BLaER1 (cell line): ENCODE measurements around the gene KIRREL3.

Source experiments
- H3K27ac ChIP-seq: shearing (Covaris generic); formaldehyde crosslinking; 2 replicates; pipeline ENCODE4 v1.8.1; 2022
- H3K27me3 ChIP-seq: shearing (Covaris generic); formaldehyde crosslinking; 2 replicates; pipeline ENCODE4 v1.8.1; 2022
- H3K36me3 ChIP-seq: shearing (Covaris generic); formaldehyde crosslinking; 2 replicates; pipeline ENCODE4 v1.8.1; 2022
- H3K4me1 ChIP-seq: shearing (Covaris generic); formaldehyde crosslinking; 2 replicates; pipeline ENCODE4 v1.8.1; 2022
- H3K4me2 ChIP-seq: shearing (Covaris generic); formaldehyde crosslinking; 2 replicates; pipeline ENCODE4 v1.8.1; 2022
- H3K4me3 ChIP-seq: shearing (Covaris generic); formaldehyde crosslinking; 2 replicates; pipeline ENCODE4 v1.8.1; 2022
- H3K9ac ChIP-seq: shearing (Covaris generic); formaldehyde crosslinking; 2 replicates; pipeline ENCODE4 v1.8.1; 2022
- H3K9me3 ChIP-seq: shearing (Covaris generic); formaldehyde crosslinking; 2 replicates; pipeline ENCODE4 v1.8.1; 2022
- H4K20me1 ChIP-seq: shearing (Covaris generic); formaldehyde crosslinking; 2 replicates; pipeline ENCODE4 v1.8.1; 2022
- Cebpa-rat ChIP-seq: shearing (Covaris generic); IDR thresholded peaks from 2 replicates; pipeline ENCODE4 v1.8.1; 2022

The KIRREL3 gene

GRCh38 chr11:126479178-126479930, 521.2 kb downstream of the KIRREL3 start:
- peaks cover 79% of the 10 kb centered on the region for H3K4me1 ChIP-seq
- H3K9me3 ChIP-seq: no peaks in the 10 kb centered on the region
- peak overlapping the region; percentile 88 for H3K27ac ChIP-seq
- no peaks in the 10 kb centered on the region for H3K27me3 ChIP-seq
- H4K20me1 ChIP-seq: no peaks in the 10 kb centered on the region
- peak overlapping the region; percentile 66 for H3K9ac ChIP-seq
- no peak for TF ChIP-seq Cebpa-rat
- no peaks in the 10 kb centered on the region for H3K36me3 ChIP-seq
- H3K4me2 ChIP-seq: peak overlapping the region; percentile 90
- no peak overlapping the region for H3K4me3 ChIP-seq

- peak overlapping the region; percentile 88 for H3K27ac ChIP-seq
- H3K36me3 ChIP-seq: no peaks in the 10 kb centered on the region
- peaks cover 74% of the 10 kb centered on the region for H3K4me1 ChIP-seq
- H3K9me3 ChIP-seq: no peaks in the 10 kb centered on the region
- H3K4me2 ChIP-seq: peak overlapping the region; percentile 90
- H3K27me3 ChIP-seq: no peaks in the 10 kb centered on the region
- no peak overlapping the region for H3K4me3 ChIP-seq
- no peak for TF ChIP-seq Cebpa-rat
- peak overlapping the region; percentile 66 for H3K9ac ChIP-seq
- H4K20me1 ChIP-seq: no peaks in the 10 kb centered on the region
Observed at GRCh38 chr11:126478466-126478865, 522.1 kb downstream of the KIRREL3 start.

- H4K20me1 ChIP-seq: no peaks in the 10 kb centered on the region
- H3K36me3 ChIP-seq: no peaks in the 10 kb centered on the region
- no peaks in the 10 kb centered on the region for H3K9me3 ChIP-seq
- no peak for TF ChIP-seq Cebpa-rat
- peaks cover 74% of the 10 kb centered on the region for H3K4me1 ChIP-seq
- no peaks in the 10 kb centered on the region for H3K27me3 ChIP-seq
- H3K4me3 ChIP-seq: peak overlapping the region; percentile 29
- H3K27ac ChIP-seq: peak overlapping the region; percentile 84
- H3K9ac ChIP-seq: peak overlapping the region; percentile 71
- H3K4me2 ChIP-seq: peak overlapping the region; percentile 90
Observed at GRCh38 chr11:126477535-126478305, 522.9 kb downstream of the KIRREL3 start.

GRCh38 chr11:126476977-126477376, 523.6 kb downstream of the KIRREL3 start:
- H3K4me1 ChIP-seq: peaks cover 81% of the 10 kb centered on the region
- peak overlapping the region; percentile 29; the same call in 1 of the 2 replicates for H3K4me3 ChIP-seq
- H3K9ac ChIP-seq: peak overlapping the region; percentile 71
- peak overlapping the region; percentile 84 for H3K27ac ChIP-seq
- H3K9me3 ChIP-seq: no peaks in the 10 kb centered on the region
- no peaks in the 10 kb centered on the region for H3K36me3 ChIP-seq
- H4K20me1 ChIP-seq: no peaks in the 10 kb centered on the region
- no peaks in the 10 kb centered on the region for H3K27me3 ChIP-seq
- TF ChIP-seq Cebpa-rat: no peak
- H3K4me2 ChIP-seq: peak overlapping the region; percentile 90

GRCh38 chr11:126476266-126476924, 524.2 kb downstream of the KIRREL3 start:
- Histone ChIP-seq H3K27ac (peak overlapping the region; percentile 85), H3K9me3 (no peaks in the 10 kb centered on the region), H4K20me1 (no peaks in the 10 kb centered on the region), H3K36me3 (no peaks in the 10 kb centered on the region), H3K4me1 (peaks cover 86% of the 10 kb centered on the region), H3K4me2 (peak overlapping the region; percentile 90), H3K9ac (peak overlapping the region; percentile 66; the same call in 1 of the 2 replicates), H3K4me3 (no peak overlapping the region), H3K27me3 (no peaks in the 10 kb centered on the region)
- TF ChIP-seq Cebpa-rat: no peak

GRCh38 chr11:126475014-126475991, 525.3 kb downstream of the KIRREL3 start:
- Histone ChIP-seq H3K4me1 (peaks cover 86% of the 10 kb centered on the region), H4K20me1 (no peaks in the 10 kb centered on the region), H3K4me2 (peak overlapping the region; percentile 77), H3K27ac (peak overlapping the region; percentile 85), H3K4me3 (no peak overlapping the region), H3K9me3 (no peaks in the 10 kb centered on the region), H3K36me3 (no peaks in the 10 kb centered on the region), H3K9ac (peak overlapping the region; percentile 66), H3K27me3 (no peaks in the 10 kb centered on the region)
- no peak for TF ChIP-seq Cebpa-rat

- Histone ChIP-seq H3K27ac (peak overlapping the region; percentile 85), H4K20me1 (no peaks in the 10 kb centered on the region), H3K9me3 (no peaks in the 10 kb centered on the region), H3K4me2 (peak overlapping the region; percentile 77; the same call in 1 of the 2 replicates), H3K4me1 (peaks cover 86% of the 10 kb centered on the region), H3K36me3 (no peaks in the 10 kb centered on the region), H3K4me3 (no peak overlapping the region), H3K27me3 (no peaks in the 10 kb centered on the region), H3K9ac (peak overlapping the region; percentile 66)
- no peak for TF ChIP-seq Cebpa-rat
Observed at GRCh38 chr11:126474220-126474619, 526.4 kb downstream of the KIRREL3 start.

GRCh38 chr11:126473269-126473668, 527.3 kb downstream of the KIRREL3 start:
- Histone ChIP-seq H3K27ac (no peak overlapping the region), H4K20me1 (no peaks in the 10 kb centered on the region), H3K27me3 (no peaks in the 10 kb centered on the region), H3K36me3 (no peaks in the 10 kb centered on the region), H3K9me3 (no peaks in the 10 kb centered on the region), H3K9ac (no peak overlapping the region), H3K4me3 (no peak overlapping the region), H3K4me2 (no peak overlapping the region), H3K4me1 (peaks cover 86% of the 10 kb centered on the region)
- no peak for TF ChIP-seq Cebpa-rat

- TF ChIP-seq Cebpa-rat: 0 out of 2 replicates have a peak, but pooled peaks have one; percentile 43
- Histone ChIP-seq H3K4me3 (no peak overlapping the region; the same call in 1 of the 2 replicates), H3K36me3 (no peaks in the 10 kb centered on the region), H3K4me1 (peaks cover 86% of the 10 kb centered on the region), H3K4me2 (peak overlapping the region; percentile 99), H3K27me3 (no peaks in the 10 kb centered on the region), H3K27ac (peak overlapping the region; percentile 92), H4K20me1 (no peaks in the 10 kb centered on the region), H3K9ac (peak overlapping the region; percentile 66), H3K9me3 (no peaks in the 10 kb centered on the region)
Observed at GRCh38 chr11:126469311-126469710, 531.3 kb downstream of the KIRREL3 start.
